ENCODE measurements around the gene PRSS56.

PRSS56 gene

GRCh38 chr2:232502911-232503808, 17.0 kb upstream of the PRSS56 start:
- Histone ChIP-seq H3K9me3 (ENCODE audit: severe bottlenecking) (no peaks in the 10 kb centered on the region), H3K27me3 (ENCODE audit: insufficient read depth, poor library complexity, severe bottlenecking) (peaks cover 34% of the 10 kb centered on the region), H3K4me1 (ENCODE audit: insufficient read depth, poor library complexity, severe bottlenecking) (no peaks in the 10 kb centered on the region), H3K36me3 (ENCODE audit: low read depth) (no peaks in the 10 kb centered on the region), H3K4me3 (ENCODE audit: severe bottlenecking) (peak overlapping the region; percentile 8), H3K27ac (ENCODE audit: poor library complexity, severe bottlenecking) (no peak overlapping the region)
- DNase-seq (ENCODE audit: low spot score) (no peak), ATAC-seq (ENCODE audit: low read depth) (0 out of 3 replicates have a peak, but pooled peaks have one; percentile 13)
- TF ChIP-seq CTCF (IDR thresholded peaks at IDR 0.05; ENCODE audit: poor library complexity, severe bottlenecking): no peak

- H3K4me1 ChIP-seq (ENCODE audit: insufficient read depth, poor library complexity, severe bottlenecking): no peaks in the 10 kb centered on the region
- no peak for TF ChIP-seq CTCF (IDR thresholded peaks at IDR 0.05; ENCODE audit: poor library complexity, severe bottlenecking)
- H3K9me3 ChIP-seq (ENCODE audit: severe bottlenecking): no peaks in the 10 kb centered on the region
- ATAC-seq (ENCODE audit: low read depth): no peak
- peaks cover 34% of the 10 kb centered on the region for H3K27me3 ChIP-seq (ENCODE audit: insufficient read depth, poor library complexity, severe bottlenecking)
- no peak overlapping the region for H3K4me3 ChIP-seq (ENCODE audit: severe bottlenecking)
- no peaks in the 10 kb centered on the region for H3K36me3 ChIP-seq (ENCODE audit: low read depth)
- no peak overlapping the region for H3K27ac ChIP-seq (ENCODE audit: poor library complexity, severe bottlenecking)
- DNase-seq (ENCODE audit: low spot score): no peak
Observed at GRCh38 chr2:232503809-232504323, 16.3 kb upstream of the PRSS56 start.

- no peak overlapping the region for H3K27ac ChIP-seq (ENCODE audit: poor library complexity, severe bottlenecking)
- no peak overlapping the region for H3K4me3 ChIP-seq (ENCODE audit: severe bottlenecking)
- DNase-seq (ENCODE audit: low spot score) (no peak), ATAC-seq (ENCODE audit: low read depth) (no peak)
- no peak for TF ChIP-seq CTCF (IDR thresholded peaks at IDR 0.05; ENCODE audit: poor library complexity, severe bottlenecking)
- no peaks in the 10 kb centered on the region for H3K36me3 ChIP-seq (ENCODE audit: low read depth)
- H3K9me3 ChIP-seq (ENCODE audit: severe bottlenecking): no peaks in the 10 kb centered on the region
- peaks cover 34% of the 10 kb centered on the region for H3K27me3 ChIP-seq (ENCODE audit: insufficient read depth, poor library complexity, severe bottlenecking)
- no peaks in the 10 kb centered on the region for H3K4me1 ChIP-seq (ENCODE audit: insufficient read depth, poor library complexity, severe bottlenecking)
Observed at GRCh38 chr2:232504438-232504837, 15.8 kb upstream of the PRSS56 start.

- ATAC-seq (ENCODE audit: low read depth) (peak; percentile 24; the same call in 1 of the 3 replicates), DNase-seq (ENCODE audit: low spot score) (no peak)
- H3K4me1 ChIP-seq (ENCODE audit: insufficient read depth, poor library complexity, severe bottlenecking): no peaks in the 10 kb centered on the region
- H3K9me3 ChIP-seq (ENCODE audit: severe bottlenecking): no peaks in the 10 kb centered on the region
- peaks cover 34% of the 10 kb centered on the region for H3K27me3 ChIP-seq (ENCODE audit: insufficient read depth, poor library complexity, severe bottlenecking)
- H3K4me3 ChIP-seq (ENCODE audit: severe bottlenecking): no peak overlapping the region
- H3K36me3 ChIP-seq (ENCODE audit: low read depth): no peaks in the 10 kb centered on the region
- TF ChIP-seq CTCF (IDR thresholded peaks at IDR 0.05; ENCODE audit: poor library complexity, severe bottlenecking): no peak
- no peak overlapping the region for H3K27ac ChIP-seq (ENCODE audit: poor library complexity, severe bottlenecking)
Observed at GRCh38 chr2:232505856-232506255, 14.3 kb upstream of the PRSS56 start.

GRCh38 chr2:232506709-232507108, 13.5 kb upstream of the PRSS56 start:
- no peak overlapping the region for H3K4me3 ChIP-seq (ENCODE audit: severe bottlenecking)
- no peak for DNase-seq (ENCODE audit: low spot score)
- no peak for TF ChIP-seq CTCF (IDR thresholded peaks at IDR 0.05; ENCODE audit: poor library complexity, severe bottlenecking)
- H3K4me1 ChIP-seq (ENCODE audit: insufficient read depth, poor library complexity, severe bottlenecking): no peaks in the 10 kb centered on the region
- H3K27me3 ChIP-seq (ENCODE audit: insufficient read depth, poor library complexity, severe bottlenecking): peaks cover 34% of the 10 kb centered on the region
- H3K9me3 ChIP-seq (ENCODE audit: severe bottlenecking): no peaks in the 10 kb centered on the region
- ATAC-seq (ENCODE audit: low read depth): peak; percentile 27; the same call in 1 of the 3 replicates
- no peaks in the 10 kb centered on the region for H3K36me3 ChIP-seq (ENCODE audit: low read depth)
- no peak overlapping the region for H3K27ac ChIP-seq (ENCODE audit: poor library complexity, severe bottlenecking)

Measured in RWPE2 (cell line).